PC-3 (cell line): ENCODE data around the gene MYRFL.

Experiments
- EZH2 ChIP-seq: fragments of 300-600 bp; sonication (generic); IDR thresholded peaks from one replicate; pipeline ENCODE4 v1.6.1; 2017; ENCODE audit warnings: antibody characterized with exemption, mild to moderate bottlenecking, low read length; ENCODE audit not compliant: unreplicated experiment
- TF ChIP-seq, protein P1 (sequence below): fragments of 300-600 bp; sonication (generic); conservative IDR thresholded peaks from 2 replicates; pipeline ENCODE4 v1.5.1; 2017; ENCODE audit warnings: antibody characterized with exemption, low read depth, mild to moderate bottlenecking, low read length

DNA sequence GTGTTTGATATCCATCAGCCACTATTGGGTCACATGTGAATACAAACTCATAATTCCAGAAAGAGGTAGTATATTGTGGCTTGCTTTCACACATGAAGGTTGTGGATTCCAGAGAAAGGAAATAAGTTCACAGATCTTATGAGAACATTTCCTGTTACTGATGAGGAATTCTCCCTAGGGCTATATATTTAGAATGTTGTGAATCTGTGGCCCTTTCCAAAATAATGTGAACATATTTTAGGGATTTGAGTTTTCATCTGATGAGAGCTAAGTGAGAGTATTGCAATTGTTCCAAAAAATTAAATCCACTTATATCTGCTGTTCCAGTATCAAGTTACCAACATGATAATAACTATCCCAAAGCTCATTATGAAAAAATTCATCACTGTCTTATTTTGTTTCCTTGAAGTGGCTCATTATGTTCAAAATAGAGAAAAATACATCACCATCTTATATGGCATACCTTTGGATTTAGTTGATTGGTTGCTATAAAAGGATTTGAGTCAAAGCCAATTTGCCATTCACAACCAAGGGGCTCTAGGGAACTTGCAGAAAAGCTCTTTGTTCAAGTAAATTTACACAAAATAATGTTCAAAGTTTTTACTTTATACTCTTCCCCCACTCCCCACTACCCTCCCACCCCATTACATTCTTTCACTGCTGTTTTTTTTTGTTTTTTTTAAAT is 76.3 kb downstream of the MYRFL start:
- TF ChIP-seq, protein P1, sequence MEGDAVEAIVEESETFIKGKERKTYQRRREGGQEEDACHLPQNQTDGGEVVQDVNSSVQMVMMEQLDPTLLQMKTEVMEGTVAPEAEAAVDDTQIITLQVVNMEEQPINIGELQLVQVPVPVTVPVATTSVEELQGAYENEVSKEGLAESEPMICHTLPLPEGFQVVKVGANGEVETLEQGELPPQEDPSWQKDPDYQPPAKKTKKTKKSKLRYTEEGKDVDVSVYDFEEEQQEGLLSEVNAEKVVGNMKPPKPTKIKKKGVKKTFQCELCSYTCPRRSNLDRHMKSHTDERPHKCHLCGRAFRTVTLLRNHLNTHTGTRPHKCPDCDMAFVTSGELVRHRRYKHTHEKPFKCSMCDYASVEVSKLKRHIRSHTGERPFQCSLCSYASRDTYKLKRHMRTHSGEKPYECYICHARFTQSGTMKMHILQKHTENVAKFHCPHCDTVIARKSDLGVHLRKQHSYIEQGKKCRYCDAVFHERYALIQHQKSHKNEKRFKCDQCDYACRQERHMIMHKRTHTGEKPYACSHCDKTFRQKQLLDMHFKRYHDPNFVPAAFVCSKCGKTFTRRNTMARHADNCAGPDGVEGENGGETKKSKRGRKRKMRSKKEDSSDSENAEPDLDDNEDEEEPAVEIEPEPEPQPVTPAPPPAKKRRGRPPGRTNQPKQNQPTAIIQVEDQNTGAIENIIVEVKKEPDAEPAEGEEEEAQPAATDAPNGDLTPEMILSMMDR, result no peak
- TF ChIP-seq EZH2, result no peak
